Measurements from ENCODE around the gene SLCO4A1. TPM values are rescaled to one million over a fixed set of nuclear protein-coding genes. Genes with fewer than 3 reads are reported as not detected.

SLCO4A1 gene
- total RNA-seq, 1 donor from 2014 or later = 38.6 TPM

GRCh38 chr20:62717933-62718332, 75.6 kb downstream of the SLCO4A1 start:
- TF ChIP-seq, protein P1, sequence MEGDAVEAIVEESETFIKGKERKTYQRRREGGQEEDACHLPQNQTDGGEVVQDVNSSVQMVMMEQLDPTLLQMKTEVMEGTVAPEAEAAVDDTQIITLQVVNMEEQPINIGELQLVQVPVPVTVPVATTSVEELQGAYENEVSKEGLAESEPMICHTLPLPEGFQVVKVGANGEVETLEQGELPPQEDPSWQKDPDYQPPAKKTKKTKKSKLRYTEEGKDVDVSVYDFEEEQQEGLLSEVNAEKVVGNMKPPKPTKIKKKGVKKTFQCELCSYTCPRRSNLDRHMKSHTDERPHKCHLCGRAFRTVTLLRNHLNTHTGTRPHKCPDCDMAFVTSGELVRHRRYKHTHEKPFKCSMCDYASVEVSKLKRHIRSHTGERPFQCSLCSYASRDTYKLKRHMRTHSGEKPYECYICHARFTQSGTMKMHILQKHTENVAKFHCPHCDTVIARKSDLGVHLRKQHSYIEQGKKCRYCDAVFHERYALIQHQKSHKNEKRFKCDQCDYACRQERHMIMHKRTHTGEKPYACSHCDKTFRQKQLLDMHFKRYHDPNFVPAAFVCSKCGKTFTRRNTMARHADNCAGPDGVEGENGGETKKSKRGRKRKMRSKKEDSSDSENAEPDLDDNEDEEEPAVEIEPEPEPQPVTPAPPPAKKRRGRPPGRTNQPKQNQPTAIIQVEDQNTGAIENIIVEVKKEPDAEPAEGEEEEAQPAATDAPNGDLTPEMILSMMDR (IDR thresholded peaks at IDR 0.05; ENCODE audit: insufficient read depth, low read length, poor library complexity, severe bottlenecking) = no peak
- no peaks in the 10 kb centered on the region for H3K36me3 ChIP-seq (ENCODE audit: control insufficient read depth, insufficient read depth, low read length)
- DNase-seq (ENCODE audit: low read depth) = no peak
- peaks cover 22% of the 10 kb centered on the region for H3K27me3 ChIP-seq (ENCODE audit: control insufficient read depth, insufficient read depth, low read length)
- H3K4me3 ChIP-seq (ENCODE audit: low read depth, low read length) = no peak overlapping the region

- TF ChIP-seq, protein P1 (IDR thresholded peaks at IDR 0.05; ENCODE audit: insufficient read depth, low read length, poor library complexity, severe bottlenecking) = no peak
- no peaks in the 10 kb centered on the region for H3K36me3 ChIP-seq (ENCODE audit: control insufficient read depth, insufficient read depth, low read length)
- no peak overlapping the region for H3K4me3 ChIP-seq (ENCODE audit: low read depth, low read length)
- H3K27me3 ChIP-seq (ENCODE audit: control insufficient read depth, insufficient read depth, low read length) = peaks cover 28% of the 10 kb centered on the region
- DNase-seq (ENCODE audit: low read depth) = no peak
These were observed 76.2 kb downstream of the SLCO4A1 start for GRCh38 chr20:62718546-62718945.

DNA sequence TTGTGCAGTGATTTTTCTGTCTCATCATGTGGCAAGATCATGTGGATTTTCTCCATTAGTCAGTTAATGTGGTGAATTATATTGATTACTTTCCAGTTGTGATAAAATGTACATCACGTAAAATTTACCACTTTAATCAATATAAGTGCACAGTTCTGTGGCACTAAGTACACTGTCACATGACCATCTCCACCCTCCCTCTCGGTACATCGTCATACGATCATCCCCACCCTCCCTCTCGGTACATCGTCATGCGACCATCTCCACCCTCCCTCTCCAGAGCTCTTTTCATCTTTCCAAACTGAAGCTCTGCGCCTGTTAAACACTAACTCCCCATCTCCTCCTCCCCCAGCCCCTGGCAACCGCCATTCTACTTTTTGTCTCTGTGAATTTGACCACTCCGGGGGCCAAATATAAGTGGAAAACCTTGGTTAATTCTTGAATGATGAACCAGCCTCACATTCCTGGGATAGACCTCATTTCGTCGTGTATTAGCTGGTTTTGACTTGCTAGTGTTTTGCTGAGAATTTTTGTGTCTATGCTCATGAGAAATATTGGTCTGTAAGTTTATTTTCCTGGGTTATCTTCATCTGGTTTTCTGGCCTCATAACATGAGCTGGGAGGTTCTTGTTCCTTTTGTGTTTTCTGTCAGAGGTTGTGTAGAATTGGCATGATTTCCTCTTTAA, 77.1 kb downstream of the SLCO4A1 start:
- Histone ChIP-seq H3K4me3 (ENCODE audit: low read depth, low read length) (no peak overlapping the region), H3K27me3 (ENCODE audit: control insufficient read depth, insufficient read depth, low read length) (peaks cover 36% of the 10 kb centered on the region), H3K36me3 (ENCODE audit: control insufficient read depth, insufficient read depth, low read length) (no peaks in the 10 kb centered on the region)
- TF ChIP-seq, protein P1 (IDR thresholded peaks at IDR 0.05; ENCODE audit: insufficient read depth, low read length, poor library complexity, severe bottlenecking) = no peak
- DNase-seq (ENCODE audit: low read depth) = no peak

Other genes with a start within 250 kb of the SLCO4A1 start
- 6.9 and 8.1 TPM in 2 replicates for gene CABLES2, start 235.2 kb upstream of the SLCO4A1 start, total RNA-seq
- 0.34 TPM in 1 of 2 replicates, not detected in the other for gene RBBP8NL, start 215.0 kb upstream of the SLCO4A1 start, total RNA-seq
- 0.27 TPM in 1 of 2 replicates, not detected in the other for gene GATA5, start 166.5 kb upstream of the SLCO4A1 start, total RNA-seq
- 0.08 and 0.14 TPM in 2 replicates for gene NTSR1, start 66.3 kb downstream of the SLCO4A1 start, total RNA-seq
- 15.1 and 19.8 TPM in 2 replicates for gene MRGBP, start 154.0 kb downstream of the SLCO4A1 start, total RNA-seq
- 54.4 and 61.3 TPM in 2 replicates for gene OGFR, start 162.3 kb downstream of the SLCO4A1 start, total RNA-seq
- gene COL9A3, start 174.5 kb downstream of the SLCO4A1 start, total RNA-seq = 5.4 and 10.4 TPM in 2 replicates
- gene TCFL5, start 219.3 kb downstream of the SLCO4A1 start, total RNA-seq = 4.3 and 5.4 TPM in 2 replicates

Data from kidney epithelial cell (primary cell).